B cell (primary cell): ENCODE results near the gene CD40. TPM values are rescaled to one million over a fixed set of nuclear protein-coding genes. Genes with fewer than 3 reads are reported as not detected.

Experiments
- ATAC-seq: fragments of 200-7000 bp; cut with Tn5 transposase; one replicate; pipeline ENCODE4 v1.10.0; 2021; ENCODE audit warnings: low read depth, mild to moderate bottlenecking, moderate number of reproducible peaks, moderate library complexity
- CTCF ChIA-PET: fragments of 350-600 bp; sonication (Branson Sonifier 250); formaldehyde crosslinking; loops from one replicate; lab custom pipeline; 2021; ENCODE audit warnings: antibody characterized with exemption, inconsistent platforms; lab: Charles Lee
- POLR2A ChIA-PET: fragments of 350-600 bp; sonication (Branson Sonifier 250); formaldehyde crosslinking; loops from one replicate; lab custom pipeline; 2021; ENCODE audit warnings: antibody characterized with exemption; lab: Charles Lee
- DNase-seq: peaks from one replicate; pipeline ENCODE4 v3.0.0; 2013
- H2AFZ ChIP-seq: 2 replicates; pipeline ENCODE4 v1.6.1; 2012; ENCODE audit warnings: mild to moderate bottlenecking, low read depth, low read length; ENCODE audit not compliant: insufficient read depth, poor library complexity, severe bottlenecking
- H3K27ac ChIP-seq, 2 donors: 1 replicate in 1 of 2; 2 replicates in 1 of 2; pipeline ENCODE4 v1.5.1; 2012 to 2013; ENCODE audit warnings: low read length in 2 of 2, mild to moderate bottlenecking in 2 of 2, moderate library complexity in 1 of 2
- H3K27me3 ChIP-seq, 4 experiments: fragments of 200-600 bp in 1 of 4; sonication (generic) in 1 of 4; replicated peaks in 1 of 4; 1 replicate in 2 of 4; 2 replicates in 2 of 4; pipeline versions ENCODE4 v1.6.1 to v1.7.0; 2013 to 2016; ENCODE audit warnings: low read length in 3 of 4, mild to moderate bottlenecking in 2 of 4, mixed read lengths in 1 of 4, moderate library complexity in 1 of 4; ENCODE audit not compliant: insufficient read depth in 4 of 4, control insufficient read depth in 3 of 4; ENCODE audit errors: control extremely low read depth in 1 of 4
- H3K36me3 ChIP-seq, 2 experiments: replicated peaks in 1 of 2; 1 replicate in 1 of 2; 2 replicates in 1 of 2; pipeline versions ENCODE4 v1.6.1 to v1.7.1; 2013; ENCODE audit warnings: low read length in 1 of 2; ENCODE audit not compliant: insufficient read depth in 2 of 2, control insufficient read depth in 1 of 2; ENCODE audit errors: control extremely low read depth in 1 of 2, extremely low read depth in 1 of 2
- H3K4me1 ChIP-seq, 2 donors: fragments of 200-600 bp in 1 of 2; sonication (generic) in 1 of 2; 1 replicate in 1 of 2; 2 replicates in 1 of 2; pipeline versions ENCODE4 v1.5.1 to v1.6.1; 2013 to 2017; ENCODE audit warnings: low read length in 2 of 2; ENCODE audit not compliant: control insufficient read depth in 2 of 2, insufficient read depth in 2 of 2
- H3K4me2 ChIP-seq: replicated peaks from 2 replicates; pipeline ENCODE3; 2012; ENCODE audit warnings: mild to moderate bottlenecking, low read depth, low read length; ENCODE audit not compliant: poor library complexity, severe bottlenecking
- H3K4me3 ChIP-seq, 5 experiments: fragments of 200-600 bp in 1 of 5; sonication (generic) in 1 of 5; 1 replicate in 3 of 5; 2 replicates in 2 of 5; pipeline versions ENCODE4 v1.5.1 to v1.7.0; 2011 to 2016; ENCODE audit warnings: low read length in 4 of 5, mild to moderate bottlenecking in 4 of 5, low read depth in 2 of 5, control low read depth in 1 of 5, moderate library complexity in 1 of 5; ENCODE audit not compliant: insufficient read depth in 1 of 5; ENCODE audit errors: control extremely low read depth in 1 of 5, extremely low read depth in 1 of 5
- H3K79me2 ChIP-seq: fragments of 200-600 bp; sonication (generic); one replicate; pipeline ENCODE4 v1.6.0; 2016; ENCODE audit warnings: low read length; ENCODE audit not compliant: control insufficient read depth, insufficient read depth
- H3K9ac ChIP-seq: fragments of 200-600 bp; sonication (generic); 2 replicates; pipeline ENCODE4 v1.6.1; 2017; ENCODE audit warnings: mild to moderate bottlenecking, low read length, moderate library complexity
- H3K9me3 ChIP-seq, 3 donors: one replicate each; pipeline versions ENCODE4 v1.6.1 to v1.7.1; 2013; ENCODE audit warnings: low read length in 2 of 3; ENCODE audit not compliant: control insufficient read depth in 2 of 3, insufficient read depth in 1 of 3; ENCODE audit errors: control extremely low read depth in 1 of 3
- H4K20me1 ChIP-seq: 2 replicates; pipeline ENCODE4 v1.6.0; 2012; ENCODE audit warnings: mild to moderate bottlenecking, low read length; ENCODE audit not compliant: insufficient read depth, control insufficient read depth, poor library complexity, severe bottlenecking
- H3K27ac Mint-ChIP-seq: one replicate; pipeline ENCODE4 v1.8.0; 2021; ENCODE audit warnings: mixed read lengths
- H3K27me3 Mint-ChIP-seq: one replicate; pipeline ENCODE4 v1.8.0; 2021; ENCODE audit warnings: mixed read lengths
- H3K4me1 Mint-ChIP-seq: one replicate; pipeline ENCODE4 v1.8.0; 2021; ENCODE audit warnings: mixed read lengths
- H3K4me3 Mint-ChIP-seq: one replicate; pipeline ENCODE4 v1.8.0; 2021; ENCODE audit warnings: mixed read lengths
- H3K9me3 Mint-ChIP-seq: one replicate; pipeline ENCODE4 v1.8.0; 2022; ENCODE audit warnings: mixed read lengths; ENCODE audit not compliant: insufficient read depth
- EZH2 ChIP-seq: IDR thresholded peaks from 2 replicates; pipeline ENCODE4 v1.6.1; 2012; ENCODE audit warnings: borderline replicate concordance, low read depth, mild to moderate bottlenecking, moderate library complexity, low read length; ENCODE audit not compliant: insufficient read depth, poor library complexity, severe bottlenecking
- WGBS: methylation state at CpG from one replicate; pipeline ENCODE4 v1.1.5; 2013; ENCODE audit warnings: missing lambda C conversion rate; ENCODE audit not compliant: insufficient coverage; 5-methylcytosine and 5-hydroxymethylcytosine counted together
- intact Hi-C: fragments of 100-400 bp; cut with micrococcal nuclease; formaldehyde crosslinking; loops from one replicate; pipeline ENCODE4 v1.10.0; 2022
- polyA plus RNA-seq: library from polyadenylated mRNA; depleted of rRNA; stranded (reverse); fragments of >200 nt; gene quantifications from 2 replicates; pipeline ENCODE4 v1.2.3, GENCODE V29; 2012
- total RNA-seq, 2 donors: library from RNA; stranded (reverse); fragments of 120-200 nt in 1 of 2; gene quantifications; 1 replicate in 1 of 2; 2 replicates in 1 of 2; pipeline versions ENCODE4 v1.2.3 to v1.2.4, GENCODE V29; 2013 to 2022
- TF ChIP-seq, protein P1 (sequence below): fragments of 200-600 bp; IDR thresholded peaks from one replicate; pipeline ENCODE4 v1.8.0; 2022; ENCODE audit warnings: antibody characterized with exemption, mild to moderate bottlenecking

Gene CD40
- total and polyA plus RNA-seq, 2 donors (not counting 1 experiment from before 2014, with no cell fraction given) = 210 to 215 TPM

DNA sequence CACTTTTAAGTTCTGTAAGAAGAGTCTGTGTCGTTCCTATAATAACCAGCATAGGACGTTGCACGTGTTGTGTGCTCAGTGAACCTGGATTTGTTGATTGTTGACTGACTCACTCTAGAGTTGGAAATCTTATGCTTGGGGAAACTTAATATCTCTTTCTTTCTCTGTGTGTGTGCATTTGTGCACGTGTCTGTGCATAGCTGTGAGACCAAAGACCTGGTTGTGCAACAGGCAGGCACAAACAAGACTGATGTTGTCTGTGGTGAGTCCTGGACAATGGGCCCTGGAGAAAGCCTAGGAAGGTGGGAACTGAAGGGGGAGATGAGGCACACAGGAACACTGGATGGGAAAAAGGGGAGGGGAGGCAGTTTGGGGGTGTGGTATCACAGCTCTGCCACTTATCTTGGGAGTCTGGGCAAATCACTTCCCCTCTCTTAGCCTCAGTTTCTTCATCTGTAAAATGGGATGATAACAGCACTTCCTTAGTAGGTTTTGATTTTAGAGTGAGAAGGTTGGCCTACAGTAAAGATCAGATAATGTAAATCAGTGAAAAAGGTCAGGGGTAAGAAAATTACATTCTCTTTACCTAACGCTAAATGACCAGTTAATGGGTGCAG, 8.4 kb downstream of the CD40 start:
- Histone ChIP-seq H3K4me3 (no peak overlapping the region), H2AFZ (no peak overlapping the region), H3K27ac (no peak overlapping the region), H3K36me3 (peaks cover 0 to 72% of the 10 kb centered on the region in 2 experiments), H4K20me1 (peaks cover 89% of the 10 kb centered on the region), H3K9me3 (no peaks in the 10 kb centered on the region), H3K9ac (no peak overlapping the region), H3K27me3 (no peaks in the 10 kb centered on the region), H3K4me1 (peaks cover 21 to 29% of the 10 kb centered on the region in 2 donors), H3K4me2 (no peak overlapping the region), H3K79me2 (peaks cover 31% of the 10 kb centered on the region)
- ChIA-PET CTCF (interaction anchor here (1.0 to 2.3 kb wide), 4 partner anchors 19 to 104 kb away, joined by 3 to 6 read pairs (median 4); no protein-coding TSS in a partner anchor), POLR2A (interaction anchor here (0.6 kb wide), 1 partner anchor 10 kb away, joined by 4 read pairs; no protein-coding TSS in a partner anchor)
- Mint-ChIP-seq H3K27me3 (no peaks in the 10 kb centered on the region), H3K4me3 (no peak overlapping the region), H3K4me1 (peaks cover 56% of the 10 kb centered on the region), H3K27ac (peak overlapping the region; percentile 12), H3K9me3 (no peaks in the 10 kb centered on the region)
- TF ChIP-seq, protein P1, sequence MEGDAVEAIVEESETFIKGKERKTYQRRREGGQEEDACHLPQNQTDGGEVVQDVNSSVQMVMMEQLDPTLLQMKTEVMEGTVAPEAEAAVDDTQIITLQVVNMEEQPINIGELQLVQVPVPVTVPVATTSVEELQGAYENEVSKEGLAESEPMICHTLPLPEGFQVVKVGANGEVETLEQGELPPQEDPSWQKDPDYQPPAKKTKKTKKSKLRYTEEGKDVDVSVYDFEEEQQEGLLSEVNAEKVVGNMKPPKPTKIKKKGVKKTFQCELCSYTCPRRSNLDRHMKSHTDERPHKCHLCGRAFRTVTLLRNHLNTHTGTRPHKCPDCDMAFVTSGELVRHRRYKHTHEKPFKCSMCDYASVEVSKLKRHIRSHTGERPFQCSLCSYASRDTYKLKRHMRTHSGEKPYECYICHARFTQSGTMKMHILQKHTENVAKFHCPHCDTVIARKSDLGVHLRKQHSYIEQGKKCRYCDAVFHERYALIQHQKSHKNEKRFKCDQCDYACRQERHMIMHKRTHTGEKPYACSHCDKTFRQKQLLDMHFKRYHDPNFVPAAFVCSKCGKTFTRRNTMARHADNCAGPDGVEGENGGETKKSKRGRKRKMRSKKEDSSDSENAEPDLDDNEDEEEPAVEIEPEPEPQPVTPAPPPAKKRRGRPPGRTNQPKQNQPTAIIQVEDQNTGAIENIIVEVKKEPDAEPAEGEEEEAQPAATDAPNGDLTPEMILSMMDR = no peak
- no peak for TF ChIP-seq EZH2
- intact Hi-C loops = no loop called here
- DNase-seq = no peak
- WGBS = 100% methylated on average over 2 of the region's 5 CpGs
- no peak for ATAC-seq

DNA sequence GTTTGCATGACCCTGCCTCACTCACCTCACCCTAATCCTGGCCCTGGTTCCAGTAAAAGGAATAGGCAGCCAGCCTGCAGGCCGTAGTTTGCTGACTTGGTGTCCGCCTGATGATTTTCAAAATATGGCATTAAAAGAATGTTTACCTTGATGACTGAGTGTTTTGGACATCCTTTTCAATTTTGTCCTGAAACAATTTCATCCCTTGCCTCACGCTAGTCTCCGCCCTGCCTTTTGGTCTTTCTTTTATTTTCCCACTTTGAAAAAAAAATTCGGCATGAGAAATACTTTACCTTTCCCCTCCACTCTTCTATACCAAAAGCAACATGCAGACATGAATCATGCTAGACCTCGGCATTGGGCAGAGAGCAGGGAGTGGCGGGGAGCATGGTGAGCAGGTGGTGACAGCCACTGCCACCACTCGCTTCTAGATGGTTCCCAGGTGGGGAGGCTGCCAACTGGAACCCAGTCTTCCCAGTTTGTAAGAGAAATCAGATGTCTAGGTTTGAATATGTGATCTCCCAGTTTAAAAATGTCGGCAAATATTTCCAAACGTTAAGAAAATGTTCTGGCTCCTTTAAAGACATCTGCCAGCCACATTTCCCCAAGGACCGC, 9.4 kb downstream of the CD40 start:
- WGBS = 85% methylated on average over 3 of the region's 11 CpGs
- intact Hi-C loops = no loop called here
- Histone ChIP-seq H3K9me3 (no peaks in the 10 kb centered on the region), H3K4me1 (peaks cover 16 to 29% of the 10 kb centered on the region in 2 donors), H3K36me3 (peaks cover 0 to 62% of the 10 kb centered on the region in 2 experiments), H3K27me3 (no peaks in the 10 kb centered on the region), H3K4me3 (no peak overlapping the region), H3K4me2 (no peak overlapping the region), H3K27ac (no peak overlapping the region), H3K9ac (no peak overlapping the region), H4K20me1 (peaks cover 82% of the 10 kb centered on the region), H3K79me2 (peaks cover 21% of the 10 kb centered on the region), H2AFZ (no peak overlapping the region)
- peaks cover 52% of the 10 kb centered on the region for H3K4me1 Mint-ChIP-seq
- no peak overlapping the region for H3K27ac Mint-ChIP-seq
- no peak overlapping the region for H3K4me3 Mint-ChIP-seq
- H3K9me3 Mint-ChIP-seq = no peaks in the 10 kb centered on the region
- ChIA-PET POLR2A (no interaction called here), CTCF (interaction anchor here (1.0 to 3.4 kb wide), 4 partner anchors 8 to 105 kb away, joined by 3 to 27 read pairs (median 8); no protein-coding TSS in a partner anchor)
- TF ChIP-seq EZH2 = no peak
- TF ChIP-seq, protein P1 = no peak
- ATAC-seq (no peak), DNase-seq (no peak)
- no peaks in the 10 kb centered on the region for H3K27me3 Mint-ChIP-seq
